Activated naive CD8-positive, alpha-beta T cell treated with anti-CD3 and anti-CD28 coated beads, Interleukin-2, amount 10 ng/mL, durations not matched to agents 7 days and 5 days (primary cell): ENCODE data around the gene RASGEF1C. TPM values are rescaled to one million over a fixed set of nuclear protein-coding genes. Genes with fewer than 3 reads are reported as not detected.
A peak's percentile ranks its signal among the peaks of the same experiment; 100 is the strongest.
"Not testable (repeated sequence)": the region's sequence is repeated elsewhere in the genome, so short reads cannot be mapped to it uniquely, and the experiment has no call there.

Source experiments
- ATAC-seq: fragments of 150-1000 bp; cut with Tn5 transposase; one replicate; pipeline ENCODE4 v1.10.0; 2021; ENCODE audit warnings: low read depth, moderate library complexity
- POLR2A ChIA-PET: fragments of 350-600 bp; sonication (Branson Sonifier 250); formaldehyde crosslinking; loops from one replicate; lab custom pipeline; 2021; ENCODE audit warnings: antibody characterized with exemption; lab: Charles Lee
- DNase-seq: peaks from one replicate; pipeline ENCODE4 v3.0.0; 2021
- H3K27ac Mint-ChIP-seq: one replicate; pipeline ENCODE4 v1.8.0; 2022; ENCODE audit warnings: mild to moderate bottlenecking, mixed read lengths
- H3K27me3 Mint-ChIP-seq: one replicate; pipeline ENCODE4 v1.8.0; 2022; ENCODE audit warnings: mild to moderate bottlenecking, moderate library complexity, mixed read lengths
- H3K36me3 Mint-ChIP-seq: one replicate; pipeline ENCODE4 v1.8.0; 2021; ENCODE audit warnings: mild to moderate bottlenecking, mixed read lengths
- H3K4me1 Mint-ChIP-seq: one replicate; pipeline ENCODE4 v1.8.0; 2021; ENCODE audit warnings: mixed read lengths
- H3K4me3 Mint-ChIP-seq: one replicate; pipeline ENCODE4 v1.8.0; 2022; ENCODE audit warnings: mild to moderate bottlenecking, moderate library complexity, mixed read lengths
- H3K9me3 Mint-ChIP-seq: one replicate; pipeline ENCODE4 v1.8.0; 2021; ENCODE audit warnings: mixed read lengths
- total RNA-seq, 2 experiments: library from RNA; stranded (reverse); gene quantifications; one replicate each; pipeline ENCODE4 v1.2.3, GENCODE V29; 2021

The RASGEF1C gene
- total RNA-seq, 2 experiments from 2014 or later: not detected

DNA sequence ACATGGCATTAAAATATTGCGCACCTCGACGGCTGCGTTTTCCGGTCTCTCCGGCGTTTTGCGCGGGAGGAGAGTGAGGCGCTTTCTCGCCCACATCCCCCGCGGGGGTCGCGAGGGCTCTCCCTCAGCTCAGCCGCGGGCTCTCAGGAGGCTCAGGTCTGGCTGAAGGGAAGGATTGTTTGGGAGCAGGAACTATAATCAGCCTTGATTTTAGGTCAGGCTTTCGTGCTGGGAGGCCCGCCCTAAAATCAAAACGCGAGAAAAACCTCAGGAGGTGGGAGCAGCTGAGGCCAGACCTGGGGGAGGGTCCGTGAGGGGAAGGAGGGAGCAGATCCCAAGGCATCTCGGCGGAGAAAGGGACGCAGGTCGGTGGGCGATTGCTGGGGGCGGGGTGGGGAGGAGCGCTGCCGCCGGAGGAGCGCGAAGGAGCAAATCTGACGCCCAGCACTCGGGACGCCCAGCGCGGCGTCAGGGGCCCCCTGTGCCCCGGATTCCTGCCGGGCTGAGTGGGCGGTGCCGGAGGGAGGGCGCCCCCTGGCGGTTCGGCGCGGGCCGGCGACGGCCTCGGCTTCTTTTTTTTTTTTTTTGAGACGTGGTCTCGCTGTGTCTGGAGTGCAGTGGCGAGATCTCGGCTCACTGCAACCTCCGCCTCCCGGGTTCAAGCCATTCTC is 118.8 kb downstream of the RASGEF1C start:
- Mint-ChIP-seq H3K27me3 (peaks cover 6% of the 10 kb centered on the region), H3K4me1 (peaks cover 11% of the 10 kb centered on the region), H3K36me3 (no peaks in the 10 kb centered on the region), H3K9me3 (no peaks in the 10 kb centered on the region), H3K27ac (peak overlapping the region; percentile 63), H3K4me3 (peak overlapping the region; percentile 87)
- peak; percentile 94 for DNase-seq
- POLR2A ChIA-PET: interaction anchor here (0.6 to 0.9 kb wide), 2 partner anchors 288 to 1504 kb away, joined by 3 to 5 read pairs; no protein-coding TSS in a partner anchor
- peak; percentile 94 for ATAC-seq

GRCh38 chr5:180089628-180090027 is 119.4 kb downstream of the RASGEF1C start:
- POLR2A ChIA-PET: interaction anchor here (0.6 to 0.9 kb wide), 2 partner anchors 288 to 1503 kb away, joined by 3 to 5 read pairs; no protein-coding TSS in a partner anchor
- not testable (repeated sequence) for H3K27me3 Mint-ChIP-seq

GRCh38 chr5:180088561-180088960 is 120.5 kb downstream of the RASGEF1C start:
- POLR2A ChIA-PET: no interaction called here
- no peak for ATAC-seq
- Mint-ChIP-seq H3K27me3 (peaks cover 3% of the 10 kb centered on the region), H3K4me1 (peaks cover 11% of the 10 kb centered on the region), H3K27ac (no peak overlapping the region), H3K36me3 (no peaks in the 10 kb centered on the region), H3K9me3 (no peaks in the 10 kb centered on the region), H3K4me3 (no peak overlapping the region)
- no peak for DNase-seq

More at GRCh38 chr5:180089628-180090027, 119.4 kb downstream of the RASGEF1C start:
- not testable (repeated sequence) for H3K36me3 Mint-ChIP-seq, H3K9me3 Mint-ChIP-seq, ATAC-seq, DNase-seq, H3K4me3 Mint-ChIP-seq, H3K27ac Mint-ChIP-seq
- H3K4me1 Mint-ChIP-seq: peaks cover 11% of the 10 kb centered on the region

DNA sequence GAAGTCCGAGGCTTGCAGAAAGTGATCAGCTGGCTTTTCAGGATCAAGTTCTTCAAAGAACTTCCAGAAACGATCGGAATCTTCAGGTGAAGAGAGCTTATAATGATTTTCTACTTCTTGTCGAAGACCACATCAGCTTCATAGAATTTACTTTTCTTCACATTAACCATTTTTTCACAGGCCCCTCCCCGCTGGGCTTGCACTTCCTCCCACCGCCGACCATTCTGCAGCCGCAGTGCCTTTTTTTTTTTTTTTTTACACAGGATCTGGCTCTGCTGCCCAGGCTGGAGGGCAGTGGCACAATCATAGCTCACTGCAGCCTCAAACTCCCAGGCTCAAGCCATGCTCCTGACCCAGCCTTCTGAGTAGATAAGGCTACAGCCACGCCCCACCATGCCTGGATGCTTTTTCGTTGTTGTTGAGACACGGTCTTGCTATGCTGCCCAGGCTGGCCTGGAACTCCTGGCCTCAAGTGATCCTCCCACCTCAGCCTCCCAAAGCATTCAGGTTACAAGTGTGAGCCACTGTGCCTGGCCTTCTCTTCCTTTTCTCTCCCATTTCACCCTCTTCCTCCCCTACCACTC is 122.1 kb downstream of the RASGEF1C start:
- no peak overlapping the region for H3K4me3 Mint-ChIP-seq
- DNase-seq (no peak), ATAC-seq (no peak)
- no peaks in the 10 kb centered on the region for H3K36me3 Mint-ChIP-seq
- no peak overlapping the region for H3K27ac Mint-ChIP-seq
- H3K9me3 Mint-ChIP-seq: no peaks in the 10 kb centered on the region
- peaks cover 11% of the 10 kb centered on the region for H3K4me1 Mint-ChIP-seq
- H3K27me3 Mint-ChIP-seq: peaks cover 4% of the 10 kb centered on the region
- POLR2A ChIA-PET: interaction anchor here (0.7 kb wide), 1 partner anchor 14 kb away, joined by 3 read pairs; no protein-coding TSS in a partner anchor

DNA sequence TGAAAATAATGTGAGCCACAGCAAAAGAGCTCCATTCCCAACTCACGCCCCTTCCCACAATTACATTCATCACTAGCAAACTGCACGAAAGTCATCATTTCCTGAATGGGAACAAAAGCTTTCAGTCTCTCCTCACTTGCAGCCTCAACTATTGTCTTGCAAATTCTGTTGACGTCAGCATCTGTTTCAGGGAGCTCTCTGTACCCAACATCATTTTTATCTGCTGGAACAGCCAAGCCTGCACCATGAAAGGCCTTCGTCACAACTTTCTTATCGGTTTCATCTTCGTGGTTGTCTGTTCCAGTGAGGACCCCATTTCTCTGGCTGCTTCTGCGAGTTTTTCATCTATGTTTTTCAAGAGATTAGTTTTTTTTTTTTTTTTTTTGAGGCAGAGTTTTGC is 123.2 kb downstream of the RASGEF1C start:
- no peak for ATAC-seq
- Mint-ChIP-seq H3K36me3 (no peaks in the 10 kb centered on the region), H3K27me3 (peaks cover 6% of the 10 kb centered on the region), H3K27ac (no peak overlapping the region), H3K9me3 (no peaks in the 10 kb centered on the region), H3K4me3 (peak overlapping the region; percentile 36), H3K4me1 (peaks cover 14% of the 10 kb centered on the region)
- POLR2A ChIA-PET: no interaction called here
- no peak for DNase-seq

- Mint-ChIP-seq H3K9me3 (no peaks in the 10 kb centered on the region), H3K4me3 (no peak overlapping the region), H3K36me3 (no peaks in the 10 kb centered on the region), H3K27me3 (peaks cover 12% of the 10 kb centered on the region), H3K27ac (no peak overlapping the region), H3K4me1 (peaks cover 15% of the 10 kb centered on the region)
- POLR2A ChIA-PET: no interaction called here
- ATAC-seq: peak; percentile 35
- DNase-seq: no peak
These were observed 124.1 kb downstream of the RASGEF1C start for GRCh38 chr5:180084638-180085561.

DNA sequence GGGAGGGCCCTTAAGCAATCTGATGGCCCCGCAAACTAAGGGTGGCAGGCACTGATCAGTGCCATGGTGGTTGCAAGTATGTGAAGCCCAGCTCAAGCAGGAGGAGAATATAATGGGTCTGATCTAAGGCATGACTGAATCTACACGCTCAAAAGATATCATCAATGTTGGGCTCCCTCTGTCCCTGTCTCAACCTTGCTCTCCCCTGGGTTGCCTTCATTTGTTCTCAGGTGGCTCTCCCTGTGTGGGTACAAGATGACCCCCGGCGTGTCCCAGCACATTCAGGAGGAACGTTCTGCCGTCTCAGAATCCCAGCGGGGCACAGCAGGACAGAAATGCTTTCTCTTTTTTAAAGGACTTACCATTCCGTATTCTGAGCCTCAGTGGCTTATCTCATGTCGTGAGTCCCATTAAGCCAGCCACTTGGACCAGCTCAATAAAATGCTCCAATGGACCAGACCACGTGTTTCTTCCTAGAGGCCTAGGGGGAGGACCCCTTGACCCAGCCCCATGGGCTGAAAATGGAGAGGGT is 125.4 kb downstream of the RASGEF1C start:
- H3K36me3 Mint-ChIP-seq: no peaks in the 10 kb centered on the region
- ATAC-seq (no peak), DNase-seq (no peak)
- peaks cover 15% of the 10 kb centered on the region for H3K4me1 Mint-ChIP-seq
- no peak overlapping the region for H3K4me3 Mint-ChIP-seq
- peaks cover 22% of the 10 kb centered on the region for H3K27me3 Mint-ChIP-seq
- H3K9me3 Mint-ChIP-seq: no peaks in the 10 kb centered on the region
- no peak overlapping the region for H3K27ac Mint-ChIP-seq
- POLR2A ChIA-PET: interaction anchor here (0.6 kb wide), 1 partner anchor 320 kb away, joined by 3 read pairs; no protein-coding TSS in a partner anchor

DNA sequence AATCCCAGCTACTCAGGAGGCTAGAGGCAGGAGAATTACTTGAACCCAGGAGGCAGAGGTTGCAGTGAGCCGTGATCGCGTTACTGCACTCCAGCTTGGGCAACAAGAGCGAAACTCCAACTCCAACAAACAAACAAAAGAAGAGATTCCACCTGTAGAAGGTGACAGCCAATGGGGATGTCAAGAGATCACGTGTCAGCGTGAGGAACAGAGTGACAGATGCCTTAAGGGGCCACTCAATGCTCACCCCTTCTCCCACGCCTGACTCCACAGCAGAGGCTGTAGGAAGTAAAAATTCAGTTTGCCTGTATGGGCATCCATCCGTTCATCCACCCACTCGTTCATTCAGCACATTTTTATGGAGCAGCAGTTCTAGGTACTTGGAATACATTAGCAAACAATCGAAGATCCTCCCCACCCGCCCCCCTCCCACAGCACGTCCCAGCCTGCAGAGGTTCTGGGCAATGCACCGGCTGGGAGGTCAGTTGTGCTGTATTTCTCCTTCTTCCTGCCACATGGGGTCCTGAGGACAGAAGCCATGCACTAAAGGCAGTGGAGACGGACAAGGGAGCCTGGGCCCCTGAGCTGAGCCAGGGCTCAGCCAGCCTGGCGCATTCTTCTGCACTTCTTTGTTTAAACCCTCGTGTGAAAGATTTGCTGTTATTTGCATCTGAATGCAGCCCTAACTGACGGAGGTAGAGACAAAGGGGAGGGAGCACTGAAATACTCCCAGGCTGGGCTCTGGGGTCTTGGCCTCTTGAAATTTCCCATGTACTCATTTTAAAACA is 126.2 kb downstream of the RASGEF1C start:
- H3K4me1 Mint-ChIP-seq: peaks cover 15% of the 10 kb centered on the region
- H3K36me3 Mint-ChIP-seq: no peaks in the 10 kb centered on the region
- DNase-seq: no peak
- peaks cover 25% of the 10 kb centered on the region for H3K27me3 Mint-ChIP-seq
- no peak overlapping the region for H3K4me3 Mint-ChIP-seq
- H3K9me3 Mint-ChIP-seq: no peaks in the 10 kb centered on the region
- no peak for ATAC-seq
- POLR2A ChIA-PET: interaction anchor here (0.6 kb wide), 1 partner anchor 320 kb away, joined by 3 read pairs; no protein-coding TSS in a partner anchor
- no peak overlapping the region for H3K27ac Mint-ChIP-seq

DNA sequence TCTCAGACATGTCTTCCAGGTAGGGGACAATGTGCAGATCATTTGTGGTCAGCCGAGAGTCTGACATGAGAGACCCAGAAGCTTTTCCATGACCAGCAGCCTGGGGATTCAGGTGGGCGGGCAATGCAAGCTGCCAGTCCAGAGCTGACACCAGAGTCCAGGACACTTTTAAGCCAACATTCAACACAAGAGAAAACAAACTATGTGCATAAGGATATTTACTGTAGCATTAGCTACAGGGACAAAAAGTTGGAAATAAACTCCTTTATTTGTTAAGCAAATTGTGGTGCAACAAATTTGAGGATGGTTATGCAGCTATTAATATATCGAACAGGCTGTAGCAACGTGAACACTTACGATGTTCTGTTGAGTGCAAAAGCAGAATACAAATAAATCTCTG is 127.5 kb downstream of the RASGEF1C start:
- POLR2A ChIA-PET: no interaction called here
- Mint-ChIP-seq H3K9me3 (no peaks in the 10 kb centered on the region), H3K27ac (no peak overlapping the region), H3K4me3 (no peak overlapping the region), H3K36me3 (no peaks in the 10 kb centered on the region), H3K4me1 (peaks cover 15% of the 10 kb centered on the region), H3K27me3 (peaks cover 25% of the 10 kb centered on the region)
- DNase-seq: no peak
- ATAC-seq: no peak

GRCh38 chr5:180080486-180081280 is 128.3 kb downstream of the RASGEF1C start:
- Mint-ChIP-seq H3K4me3 (peak overlapping the region; percentile 63), H3K36me3 (no peaks in the 10 kb centered on the region), H3K27me3 (peaks cover 25% of the 10 kb centered on the region), H3K27ac (peak overlapping the region; percentile 33), H3K9me3 (no peaks in the 10 kb centered on the region), H3K4me1 (peaks cover 12% of the 10 kb centered on the region)
- DNase-seq (no peak), ATAC-seq (peak; percentile 41)
- POLR2A ChIA-PET: interaction anchor here (0.5 kb wide), 1 partner anchor 247 kb away, joined by 4 read pairs; no protein-coding TSS in a partner anchor

DNA sequence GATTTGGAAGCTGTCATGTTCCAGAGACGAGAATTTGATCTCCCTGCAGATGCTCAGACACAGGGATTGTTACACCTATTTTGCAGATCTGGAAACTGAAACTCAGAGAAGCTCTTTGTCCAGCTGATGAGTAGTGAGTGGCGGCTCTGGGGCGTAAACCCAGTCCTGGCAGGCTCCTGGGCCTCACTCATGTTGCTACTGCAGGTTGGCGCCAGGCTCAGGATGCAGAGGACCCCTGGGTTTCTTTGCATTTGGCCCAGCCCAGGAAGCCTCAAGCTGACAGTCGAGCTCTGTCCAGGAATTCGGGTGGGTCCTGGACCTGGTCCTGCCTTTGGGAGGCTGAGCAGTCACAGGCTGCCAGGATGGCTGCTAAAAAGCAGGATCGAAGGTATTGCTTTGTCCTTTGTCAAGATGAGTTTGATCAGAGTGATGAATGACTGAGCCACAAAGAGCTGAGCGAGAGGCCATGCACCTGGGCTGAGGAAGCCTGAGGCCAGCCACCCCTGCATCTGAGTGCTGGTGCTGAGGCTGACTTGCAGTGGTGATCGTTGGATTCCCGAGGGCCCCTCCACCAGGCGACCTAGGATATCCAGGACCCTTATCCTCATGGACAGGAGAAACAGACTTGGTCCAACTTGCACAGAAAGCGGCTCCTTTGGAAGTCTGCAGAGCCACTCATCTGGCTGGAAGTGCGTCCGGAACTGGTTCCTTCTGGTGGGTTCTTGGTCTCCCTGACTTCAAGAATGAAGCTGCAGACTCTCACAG is 129.1 kb downstream of the RASGEF1C start:
- POLR2A ChIA-PET: no interaction called here
- H3K4me3 Mint-ChIP-seq: peak overlapping the region; percentile 63
- H3K27me3 Mint-ChIP-seq: peaks cover 28% of the 10 kb centered on the region
- ATAC-seq (no peak), DNase-seq (no peak)
- no peak overlapping the region for H3K27ac Mint-ChIP-seq
- H3K36me3 Mint-ChIP-seq: no peaks in the 10 kb centered on the region
- peaks cover 10% of the 10 kb centered on the region for H3K4me1 Mint-ChIP-seq
- H3K9me3 Mint-ChIP-seq: no peaks in the 10 kb centered on the region
